NT2/D1 (cell line): Measurements from ENCODE around the gene SOWAHD.
"Not testable (repeated sequence)": the region's sequence is repeated elsewhere in the genome, so short reads cannot be mapped to it uniquely, and the experiment has no call there.

Experiments used
- DNase-seq: peaks from one replicate; pipeline ENCODE4 v3.0.0-alpha.2; 2011; ENCODE audit warnings: low read depth, low spot score
- H3K27me3 ChIP-seq: 2 replicates; pipeline ENCODE4 v1.6.0; 2011; ENCODE audit warnings: mild to moderate bottlenecking; ENCODE audit not compliant: insufficient read length, insufficient read depth
- H3K36me3 ChIP-seq: 2 replicates; pipeline ENCODE4 v1.6.1; 2011; ENCODE audit warnings: mild to moderate bottlenecking, low read length, mixed read lengths; ENCODE audit not compliant: insufficient read depth, insufficient read length
- H3K4me1 ChIP-seq: 2 replicates; pipeline ENCODE4 v1.5.1; 2011; ENCODE audit not compliant: insufficient read depth, insufficient read length
- H3K4me3 ChIP-seq: 2 replicates; pipeline ENCODE4 v1.5.1; 2011; ENCODE audit warnings: low read depth; ENCODE audit not compliant: insufficient read length
- H3K9ac ChIP-seq: 2 replicates; pipeline ENCODE4 v1.6.0; 2011; ENCODE audit warnings: low read depth; ENCODE audit not compliant: insufficient read length
- H3K9me3 ChIP-seq: 2 replicates; pipeline ENCODE4 v1.5.1; 2011; ENCODE audit warnings: mild to moderate bottlenecking, low read length; ENCODE audit not compliant: insufficient read depth
- SUZ12 ChIP-seq: IDR thresholded peaks from 2 replicates; pipeline ENCODE4 v1.6.1; 2011; ENCODE audit not compliant: insufficient read length, insufficient read depth; ENCODE audit errors: extremely low read depth
- YY1 ChIP-seq: IDR thresholded peaks from 2 replicates; pipeline ENCODE4 v1.6.1; 2011; ENCODE audit not compliant: insufficient read length, insufficient read depth
- ZNF274 ChIP-seq: IDR thresholded peaks from 2 replicates; pipeline ENCODE4 v1.6.1; 2011; ENCODE audit warnings: mild to moderate bottlenecking, low read depth, low read length

Gene SOWAHD

GRCh38 chrX:119760026-119760877 is 1.9 kb downstream of the SOWAHD start:
- Histone ChIP-seq H3K4me3 (no peak overlapping the region), H3K27me3 (peaks cover 15% of the 10 kb centered on the region), H3K9ac (peak overlapping the region; percentile 85), H3K36me3 (no peaks in the 10 kb centered on the region), H3K4me1 (peaks cover 10% of the 10 kb centered on the region), H3K9me3 (no peaks in the 10 kb centered on the region)
- TF ChIP-seq YY1 (no peak), ZNF274 (no peak), SUZ12 (no peak)
- DNase-seq, result no peak

GRCh38 chrX:119762718-119763117 is 4.3 kb downstream of the SOWAHD start:
- no peaks in the 10 kb centered on the region for H3K9me3 ChIP-seq
- peaks cover 15% of the 10 kb centered on the region for H3K27me3 ChIP-seq
- H3K36me3 ChIP-seq, result no peaks in the 10 kb centered on the region
- H3K9ac ChIP-seq, result no peak overlapping the region
- no peak overlapping the region for H3K4me3 ChIP-seq
- no peak for TF ChIP-seq ZNF274
- no peak for TF ChIP-seq YY1
- TF ChIP-seq SUZ12, result no peak
- peaks cover 10% of the 10 kb centered on the region for H3K4me1 ChIP-seq
- no peak for DNase-seq

GRCh38 chrX:119763181-119763580 is 4.8 kb downstream of the SOWAHD start:
- H3K9ac ChIP-seq, result no peak overlapping the region
- no peaks in the 10 kb centered on the region for H3K36me3 ChIP-seq
- no peak overlapping the region for H3K4me3 ChIP-seq
- TF ChIP-seq SUZ12, result no peak
- TF ChIP-seq ZNF274, result no peak
- no peak for TF ChIP-seq YY1
- DNase-seq, result no peak
- H3K9me3 ChIP-seq, result no peaks in the 10 kb centered on the region
- H3K4me1 ChIP-seq, result peaks cover 10% of the 10 kb centered on the region
- H3K27me3 ChIP-seq, result peaks cover 15% of the 10 kb centered on the region

- H3K9ac ChIP-seq, result peak overlapping the region; percentile 50
- H3K27me3 ChIP-seq, result peaks cover 13% of the 10 kb centered on the region
- DNase-seq, result no peak
- no peaks in the 10 kb centered on the region for H3K9me3 ChIP-seq
- no peak for TF ChIP-seq SUZ12
- no peak for TF ChIP-seq ZNF274
- TF ChIP-seq YY1, result no peak
- peaks cover 10% of the 10 kb centered on the region for H3K4me1 ChIP-seq
- H3K36me3 ChIP-seq, result no peaks in the 10 kb centered on the region
- H3K4me3 ChIP-seq, result no peak overlapping the region
Observed at GRCh38 chrX:119763836-119764387, 5.5 kb downstream of the SOWAHD start.

- not testable (repeated sequence) for H3K9me3 ChIP-seq, H3K27me3 ChIP-seq, H3K4me1 ChIP-seq, H3K36me3 ChIP-seq, H3K9ac ChIP-seq, DNase-seq, H3K4me3 ChIP-seq
Observed at GRCh38 chrX:119768436-119768835, 10.0 kb downstream of the SOWAHD start.

- H3K4me3 ChIP-seq, H3K9ac ChIP-seq, H3K36me3 ChIP-seq, H3K27me3 ChIP-seq, H3K9me3 ChIP-seq, H3K4me1 ChIP-seq, DNase-seq: not testable (repeated sequence)
Observed at GRCh38 chrX:119769388-119769787, 11.0 kb downstream of the SOWAHD start.

- Histone ChIP-seq H3K4me3 (no peak overlapping the region), H3K4me1 (no peaks in the 10 kb centered on the region), H3K9ac (no peak overlapping the region), H3K9me3 (no peaks in the 10 kb centered on the region), H3K27me3 (no peaks in the 10 kb centered on the region), H3K36me3 (peaks cover 16% of the 10 kb centered on the region)
- TF ChIP-seq ZNF274 (no peak), YY1 (no peak), SUZ12 (no peak)
- no peak for DNase-seq
Observed at GRCh38 chrX:119775517-119776238, 17.3 kb downstream of the SOWAHD start.
